Tibial artery (tissue), 4 donors: Measurements from ENCODE around the gene FYB1.

Experiments
- DNase-seq, 2 donors: peaks; one replicate each; pipeline ENCODE4 v3.0.0-alpha.2; 2019
- H3K27ac ChIP-seq, 2 donors: fragments of 200-600 bp; sonication (generic) in 1 of 2; 1 replicate in 1 of 2; 2 replicates in 1 of 2; pipeline ENCODE4 v1.5.1; 2018 to 2019; ENCODE audit warnings: mild to moderate bottlenecking in 1 of 2
- H3K27me3 ChIP-seq, 2 donors: fragments of 200-600 bp; sonication (generic) in 1 of 2; one replicate each; pipeline versions ENCODE4 v1.5.1 to v1.6.0; 2016 to 2019
- H3K36me3 ChIP-seq, 3 donors: fragments of 200-600 bp; sonication (generic) in 2 of 3; one replicate each; pipeline ENCODE4 v1.5.1; 2016 to 2019; ENCODE audit warnings: mild to moderate bottlenecking in 2 of 3
- H3K4me1 ChIP-seq, 4 donors: fragments of 200-600 bp; sonication (generic) in 2 of 4; 1 replicate in 3 of 4; 2 replicates in 1 of 4; pipeline ENCODE4 v1.5.1; 2016 to 2019
- H3K4me3 ChIP-seq, 2 donors: fragments of 200-600 bp; sonication (generic) in 1 of 2; 1 replicate in 1 of 2; 2 replicates in 1 of 2; pipeline ENCODE4 v1.5.1; 2018 to 2019; ENCODE audit warnings: mild to moderate bottlenecking in 2 of 2
- H3K9me3 ChIP-seq, 3 donors: fragments of 200-600 bp; sonication (generic) in 1 of 3; one replicate each; pipeline ENCODE4 v1.5.1; 2016 to 2019
- intact Hi-C: fragments of 100-400 bp; cut with DNase I; formaldehyde crosslinking; loops from one replicate; pipeline ENCODE4 v1.15.0; 2023; ENCODE audit warnings: low total_unique reads
- TF ChIP-seq, protein P1 (sequence below), 2 experiments: fragments of 200-600 bp in 1 of 2; fragments of 450-650 bp in 1 of 2; IDR thresholded peaks; one replicate each; pipeline ENCODE4 v1.5.1; 2017 to 2019; ENCODE audit warnings: antibody characterized with exemption in 2 of 2, mild to moderate bottlenecking in 1 of 2, moderate library complexity in 1 of 2

The FYB1 gene

DNA sequence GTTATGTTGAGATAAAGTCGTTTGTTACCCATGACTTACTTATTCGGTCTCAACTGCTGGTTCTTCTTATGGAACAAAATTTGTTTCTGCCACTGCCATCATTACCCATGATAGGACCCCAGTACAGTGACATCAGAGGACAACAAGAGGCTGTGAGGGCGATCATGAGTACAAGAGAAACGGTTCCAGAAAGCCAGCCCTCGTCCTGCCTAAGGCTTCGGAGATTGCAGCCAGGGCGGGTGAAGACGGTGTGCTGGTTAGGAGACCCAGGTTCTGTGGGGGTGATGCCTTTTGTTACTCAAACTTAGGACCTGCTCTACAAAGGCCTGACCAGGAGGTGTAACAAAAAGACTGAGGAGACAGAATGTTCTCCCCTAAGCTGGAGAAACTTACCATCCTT, 10.9 kb downstream of the FYB1 start:
- intact Hi-C loops = no loop called here
- H3K36me3 ChIP-seq = no peaks in the 10 kb centered on the region
- H3K4me1 ChIP-seq = no peaks in the 10 kb centered on the region
- H3K4me3 ChIP-seq = no peak overlapping the region
- no peaks in the 10 kb centered on the region for H3K9me3 ChIP-seq
- H3K27me3 ChIP-seq = no peaks in the 10 kb centered on the region
- no peak for DNase-seq
- TF ChIP-seq, protein P1, sequence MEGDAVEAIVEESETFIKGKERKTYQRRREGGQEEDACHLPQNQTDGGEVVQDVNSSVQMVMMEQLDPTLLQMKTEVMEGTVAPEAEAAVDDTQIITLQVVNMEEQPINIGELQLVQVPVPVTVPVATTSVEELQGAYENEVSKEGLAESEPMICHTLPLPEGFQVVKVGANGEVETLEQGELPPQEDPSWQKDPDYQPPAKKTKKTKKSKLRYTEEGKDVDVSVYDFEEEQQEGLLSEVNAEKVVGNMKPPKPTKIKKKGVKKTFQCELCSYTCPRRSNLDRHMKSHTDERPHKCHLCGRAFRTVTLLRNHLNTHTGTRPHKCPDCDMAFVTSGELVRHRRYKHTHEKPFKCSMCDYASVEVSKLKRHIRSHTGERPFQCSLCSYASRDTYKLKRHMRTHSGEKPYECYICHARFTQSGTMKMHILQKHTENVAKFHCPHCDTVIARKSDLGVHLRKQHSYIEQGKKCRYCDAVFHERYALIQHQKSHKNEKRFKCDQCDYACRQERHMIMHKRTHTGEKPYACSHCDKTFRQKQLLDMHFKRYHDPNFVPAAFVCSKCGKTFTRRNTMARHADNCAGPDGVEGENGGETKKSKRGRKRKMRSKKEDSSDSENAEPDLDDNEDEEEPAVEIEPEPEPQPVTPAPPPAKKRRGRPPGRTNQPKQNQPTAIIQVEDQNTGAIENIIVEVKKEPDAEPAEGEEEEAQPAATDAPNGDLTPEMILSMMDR (IDR thresholded peaks at IDR 0.05) = no peak
- H3K27ac ChIP-seq = no peak overlapping the region

GRCh38 chr5:39207345-39208045, 11.9 kb downstream of the FYB1 start:
- H3K27me3 ChIP-seq = no peaks in the 10 kb centered on the region
- DNase-seq = no peak
- H3K4me3 ChIP-seq = no peak overlapping the region
- TF ChIP-seq, protein P1 (IDR thresholded peaks at IDR 0.05) = no peak
- H3K9me3 ChIP-seq = no peaks in the 10 kb centered on the region
- intact Hi-C loops = no loop called here
- H3K4me1 ChIP-seq = no peaks in the 10 kb centered on the region
- no peak overlapping the region for H3K27ac ChIP-seq
- no peaks in the 10 kb centered on the region for H3K36me3 ChIP-seq

GRCh38 chr5:39206630-39207321, 12.6 kb downstream of the FYB1 start:
- H3K9me3 ChIP-seq = no peaks in the 10 kb centered on the region
- no peak overlapping the region for H3K27ac ChIP-seq
- intact Hi-C loops = no loop called here

DNA sequence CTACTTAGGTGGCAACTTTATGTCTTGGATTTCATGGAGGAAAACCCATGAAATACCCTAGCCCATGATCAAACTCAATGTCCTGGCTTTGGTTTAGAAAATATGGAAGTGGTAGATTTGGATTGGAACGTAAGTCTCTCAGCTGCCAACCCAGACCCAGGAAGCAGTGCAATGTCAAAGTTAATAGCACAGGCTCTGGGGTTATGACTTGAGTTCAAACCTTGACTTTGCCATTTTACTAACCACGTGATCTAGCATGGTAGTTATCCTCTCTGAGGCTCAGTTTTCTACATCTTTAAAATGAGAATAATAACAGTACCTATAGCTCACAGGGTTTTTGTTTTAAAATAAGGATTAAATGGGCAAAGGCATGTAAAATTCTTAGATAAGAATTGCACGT, 13.8 kb downstream of the FYB1 start:
- no peaks in the 10 kb centered on the region for H3K36me3 ChIP-seq

More at GRCh38 chr5:39206630-39207321, 12.6 kb downstream of the FYB1 start:
- Histone ChIP-seq H3K4me1 (no peaks in the 10 kb centered on the region), H3K27me3 (no peaks in the 10 kb centered on the region), H3K4me3 (no peak overlapping the region), H3K36me3 (no peaks in the 10 kb centered on the region)
- no peak for DNase-seq
- TF ChIP-seq, protein P1 (IDR thresholded peaks at IDR 0.05) = no peak

GRCh38 chr5:39203951-39204350, 15.4 kb downstream of the FYB1 start:
- Histone ChIP-seq H3K9me3 (no peaks in the 10 kb centered on the region), H3K27ac (no peak overlapping the region), H3K4me3 (no peak overlapping the region), H3K27me3 (no peaks in the 10 kb centered on the region), H3K36me3 (no peaks in the 10 kb centered on the region), H3K4me1 (no peaks in the 10 kb centered on the region)
- no peak for DNase-seq
- TF ChIP-seq, protein P1 (IDR thresholded peaks at IDR 0.05) = no peak
- intact Hi-C loops = no loop called here

More for the DNA sequence above, 13.8 kb downstream of the FYB1 start:
- H3K27ac ChIP-seq = no peak overlapping the region
- H3K27me3 ChIP-seq = no peaks in the 10 kb centered on the region
- DNase-seq = no peak
- no peak overlapping the region for H3K4me3 ChIP-seq
- H3K4me1 ChIP-seq = no peaks in the 10 kb centered on the region
- TF ChIP-seq, protein P1 (IDR thresholded peaks at IDR 0.05) = no peak
- no peaks in the 10 kb centered on the region for H3K9me3 ChIP-seq
- intact Hi-C loops = no loop called here
